ENCODE measurements around the gene EIF2S3B. TPM values are rescaled to one million over a fixed set of nuclear protein-coding genes. Genes with fewer than 3 reads are reported as not detected.
"Not testable (repeated sequence)": the region's sequence is repeated elsewhere in the genome, so short reads cannot be mapped to it uniquely, and the experiment has no call there.

EIF2S3B gene
- 0.32 and 0.34 TPM in 2 replicates for total RNA-seq (2014; rRNA removed)
- polyA plus RNA-seq (2012), result 0.55 TPM

- no peak for DNase-seq (ENCODE audit: low read depth)
Measured at GRCh38 chr12:10505620-10506019, at the start of gene EIF2S3B. Gene EIF2S3B (plus strand): TSS chr12:10505890. CDS start chr12:10505903, 13 bp downstream.

GRCh38 chr12:10456856-10457255, 48.8 kb upstream of the EIF2S3B start:
- DNase-seq (ENCODE audit: low read depth), result no peak

DNA sequence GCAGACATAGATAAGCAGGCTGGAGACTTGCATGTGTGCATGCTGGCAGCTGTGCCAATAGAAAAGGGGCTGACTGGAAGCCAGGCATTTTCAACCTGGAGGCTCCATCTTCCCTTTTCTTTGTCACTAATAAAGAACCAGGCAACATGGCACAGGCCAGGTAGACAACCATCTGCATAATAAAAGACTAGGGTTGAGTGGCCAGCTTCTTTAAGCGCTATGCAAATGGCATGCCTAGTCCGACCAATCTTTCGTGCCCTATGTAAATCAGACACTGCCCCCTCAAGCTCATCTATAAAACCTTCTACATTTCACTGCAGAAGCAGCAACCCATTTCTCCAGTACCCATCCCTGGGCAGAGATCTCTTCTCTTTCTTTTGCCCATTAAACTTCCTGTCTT, 47.9 kb upstream of the EIF2S3B start:
- DNase-seq (ENCODE audit: low read depth), result no peak

DNA sequence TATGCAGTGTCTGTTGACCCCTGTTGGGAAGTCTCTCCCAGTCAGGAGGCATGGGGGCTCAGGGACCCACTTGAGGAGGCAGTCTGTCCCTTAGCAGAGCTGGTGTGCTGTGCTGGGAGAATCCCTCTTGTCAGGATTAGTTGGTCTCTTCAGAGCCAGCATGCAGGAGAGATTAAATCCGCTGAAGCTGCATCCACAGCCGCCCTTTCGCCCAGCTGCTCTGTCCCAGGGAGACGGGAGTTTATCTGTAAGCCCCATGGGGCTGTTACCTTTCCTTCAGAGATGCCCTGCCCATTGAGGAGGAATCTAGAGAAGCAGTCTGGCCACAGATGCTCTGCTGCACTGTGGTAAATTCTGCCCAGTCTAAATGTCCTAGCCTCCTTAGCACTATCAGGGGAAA, 39.4 kb upstream of the EIF2S3B start:
- DNase-seq (ENCODE audit: low read depth), result no peak

DNA sequence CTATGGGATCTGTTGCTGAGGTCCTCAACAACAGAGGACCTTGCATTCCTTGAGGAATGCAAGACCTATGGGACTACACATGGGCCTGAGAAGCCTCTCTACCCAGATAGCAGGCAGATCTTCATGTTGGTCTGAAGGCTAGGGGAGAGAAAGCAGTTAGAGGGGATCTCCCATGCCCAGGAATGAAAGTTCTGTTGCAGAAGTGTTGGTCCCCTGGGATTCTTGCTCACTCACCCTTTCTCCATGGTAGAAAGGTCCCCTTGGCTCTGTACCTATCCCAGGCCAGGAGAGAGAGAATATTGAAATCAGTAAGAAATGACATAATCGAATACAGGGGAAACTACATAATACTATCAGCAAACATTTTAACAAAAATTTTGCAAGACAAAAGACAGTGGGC, 36.0 kb upstream of the EIF2S3B start:
- no peak for DNase-seq (ENCODE audit: low read depth)

- DNase-seq (ENCODE audit: low read depth), result not testable (repeated sequence)
Measured at GRCh38 chr12:10472808-10473207, 32.9 kb upstream of the EIF2S3B start.

GRCh38 chr12:10481901-10482300, 23.8 kb upstream of the EIF2S3B start:
- not testable (repeated sequence) for DNase-seq (ENCODE audit: low read depth)

- DNase-seq (ENCODE audit: low read depth), result not testable (repeated sequence)
Measured at GRCh38 chr12:10487328-10487727, 18.4 kb upstream of the EIF2S3B start.

GRCh38 chr12:10491766-10492165, 13.9 kb upstream of the EIF2S3B start:
- DNase-seq (ENCODE audit: low read depth), result no peak

DNA sequence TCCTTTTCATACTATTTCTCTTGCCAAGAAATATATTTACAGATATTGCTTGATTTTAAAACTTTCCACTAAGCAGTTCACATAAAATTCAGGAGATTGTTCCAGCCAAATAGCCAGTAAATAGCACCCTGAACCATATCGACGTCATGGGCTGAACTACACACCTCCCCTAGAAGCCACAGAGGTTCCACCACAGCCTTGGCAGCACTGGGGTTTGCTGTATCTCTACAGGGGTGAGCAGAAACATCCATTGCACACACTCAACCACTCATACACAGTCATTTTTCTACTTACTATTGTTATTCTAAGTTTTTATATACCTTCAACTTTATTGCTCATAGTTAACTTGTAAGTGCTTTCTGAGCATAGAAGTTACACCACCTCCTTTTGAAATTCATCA, 8.1 kb upstream of the EIF2S3B start:
- peak; percentile 3 for DNase-seq (ENCODE audit: low read depth)

DNA sequence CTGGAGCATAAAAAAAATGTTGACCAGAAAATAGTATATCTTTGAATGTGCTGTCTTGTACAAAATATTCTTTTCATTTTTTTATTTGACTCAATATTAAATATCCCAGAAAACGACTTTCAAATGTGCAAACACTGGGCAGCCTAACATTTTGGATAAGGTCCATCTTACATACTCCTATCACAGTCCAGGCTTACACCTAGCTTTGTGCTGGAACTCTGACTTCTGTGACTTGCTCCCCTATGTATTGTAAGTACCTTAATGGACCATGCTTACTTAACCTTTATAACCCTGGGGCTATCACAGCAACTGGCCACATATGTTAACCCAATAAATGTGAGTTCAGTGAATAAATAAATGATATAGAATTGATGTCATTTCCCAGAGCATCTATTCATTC, 7.6 kb upstream of the EIF2S3B start:
- DNase-seq (ENCODE audit: low read depth), result no peak

DNA sequence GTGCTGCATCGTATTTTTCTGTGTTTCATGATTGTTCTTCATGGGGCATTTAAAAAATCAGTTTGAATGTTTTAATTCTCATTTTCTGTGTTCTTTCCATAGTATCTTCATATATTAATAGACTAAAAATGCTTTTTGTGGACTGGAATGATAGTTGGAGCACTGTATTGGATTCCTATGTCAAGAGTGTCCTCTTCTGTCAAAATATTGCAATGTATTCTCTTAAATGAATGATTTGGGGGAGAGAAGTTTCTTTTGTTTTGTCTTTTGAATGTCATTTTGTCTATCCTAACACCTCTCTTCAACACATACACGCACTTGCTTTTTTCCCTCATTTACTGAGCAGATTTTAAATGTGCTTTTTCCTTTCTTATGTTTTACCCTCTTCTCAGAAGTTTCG, 4.7 kb upstream of the EIF2S3B start:
- peak; percentile 37 for DNase-seq (ENCODE audit: low read depth)

DNA sequence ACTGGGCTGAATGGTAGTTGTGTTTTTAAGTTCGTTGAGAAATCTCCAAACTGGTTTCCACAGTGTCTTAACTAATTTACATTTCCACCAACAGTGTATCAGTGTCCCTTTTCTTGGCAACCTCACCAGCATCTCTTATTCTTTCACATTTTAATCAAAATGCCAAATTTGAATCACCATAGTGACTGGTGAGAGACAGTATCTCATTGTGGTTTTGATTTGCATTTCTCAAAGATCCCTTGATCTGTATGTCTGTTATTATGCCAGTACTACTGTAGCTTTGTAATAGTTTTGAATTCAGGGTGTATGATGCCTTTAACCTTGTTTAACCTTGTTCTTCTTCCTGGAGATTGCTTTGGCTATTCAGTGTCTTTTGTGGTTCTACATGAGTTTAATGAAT, 2.2 kb upstream of the EIF2S3B start:
- no peak for DNase-seq (ENCODE audit: low read depth)

DNA sequence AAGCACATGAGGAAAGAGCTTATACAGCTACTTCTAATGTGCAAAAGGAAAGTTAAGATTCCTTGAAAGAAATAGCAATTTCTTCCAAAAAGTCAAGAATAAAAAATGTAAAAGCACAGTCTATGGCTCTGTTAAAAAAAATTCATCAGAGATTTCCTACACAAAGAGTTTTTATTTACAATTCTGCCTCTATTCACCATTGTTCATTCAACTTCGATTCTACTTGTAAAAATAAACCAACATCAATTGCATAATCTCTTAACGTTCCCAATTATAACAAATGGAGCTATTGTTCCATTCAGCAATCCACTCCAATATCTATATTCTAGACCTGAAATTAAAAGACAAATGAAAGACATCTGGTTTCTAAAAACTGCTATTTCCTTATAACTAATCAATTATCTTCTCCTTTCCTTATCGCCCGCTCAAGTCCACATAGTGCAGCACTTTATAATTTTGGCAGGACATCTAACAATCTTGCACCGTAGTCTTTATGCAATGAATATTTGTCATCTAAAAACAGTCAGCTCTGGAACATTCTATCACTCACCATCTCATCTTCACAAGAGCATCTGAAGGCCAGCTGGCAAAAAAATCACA, 6.2 kb downstream of the EIF2S3B start:
- peak; percentile 6 for DNase-seq (ENCODE audit: low read depth)

- peak; percentile 8 for DNase-seq (ENCODE audit: low read depth)
Measured at GRCh38 chr12:10512798-10513197, 7.1 kb downstream of the EIF2S3B start.

DNA sequence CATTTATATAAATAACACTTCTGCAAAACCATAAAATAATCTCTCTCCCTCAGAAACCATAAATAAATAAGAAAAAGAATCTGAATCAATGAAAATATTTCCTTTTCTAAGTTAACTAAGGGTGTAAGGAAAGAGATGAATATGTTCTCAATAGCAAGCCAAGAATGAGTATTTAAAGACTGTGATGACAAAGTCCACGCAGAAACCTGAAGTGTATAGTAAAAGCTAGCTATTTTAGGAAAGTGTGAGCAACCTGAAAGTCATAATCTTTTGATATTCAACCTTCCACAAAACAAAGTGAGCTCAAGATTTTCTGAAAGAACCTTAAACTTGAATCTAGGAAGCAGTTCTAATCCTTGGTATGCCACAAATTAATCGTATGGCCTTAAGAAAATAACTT, 15.9 kb downstream of the EIF2S3B start:
- no peak for DNase-seq (ENCODE audit: low read depth)

- DNase-seq (ENCODE audit: low read depth), result no peak
Measured at GRCh38 chr12:10528174-10528953, 22.7 kb downstream of the EIF2S3B start.

GRCh38 chr12:10529603-10530002, 23.9 kb downstream of the EIF2S3B start:
- DNase-seq (ENCODE audit: low read depth), result no peak

GRCh38 chr12:10537721-10538120, 32.0 kb downstream of the EIF2S3B start:
- DNase-seq (ENCODE audit: low read depth), result no peak

GRCh38 chr12:10540776-10541205, 35.1 kb downstream of the EIF2S3B start:
- peak; percentile 87 for DNase-seq (ENCODE audit: low read depth)

DNA sequence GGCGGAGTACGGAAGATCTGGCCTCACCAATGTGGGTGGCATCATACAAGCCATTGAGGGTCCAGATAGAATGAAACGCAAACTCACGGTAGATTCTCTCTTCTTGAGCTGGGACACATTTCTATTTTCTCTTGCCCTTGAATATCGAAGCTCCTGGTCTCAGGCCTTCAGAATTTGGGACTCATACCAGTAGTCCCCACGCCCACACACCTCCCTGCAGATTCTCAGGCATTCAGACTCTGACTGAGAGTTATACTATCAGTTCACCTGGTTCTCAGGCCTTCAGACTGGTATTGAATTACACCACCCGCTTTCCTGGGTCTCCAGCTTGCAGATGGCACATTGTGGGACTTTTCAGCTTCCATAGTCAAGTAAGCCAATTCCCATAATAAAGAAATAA, 37.8 kb downstream of the EIF2S3B start:
- no peak for DNase-seq (ENCODE audit: low read depth)

DNA sequence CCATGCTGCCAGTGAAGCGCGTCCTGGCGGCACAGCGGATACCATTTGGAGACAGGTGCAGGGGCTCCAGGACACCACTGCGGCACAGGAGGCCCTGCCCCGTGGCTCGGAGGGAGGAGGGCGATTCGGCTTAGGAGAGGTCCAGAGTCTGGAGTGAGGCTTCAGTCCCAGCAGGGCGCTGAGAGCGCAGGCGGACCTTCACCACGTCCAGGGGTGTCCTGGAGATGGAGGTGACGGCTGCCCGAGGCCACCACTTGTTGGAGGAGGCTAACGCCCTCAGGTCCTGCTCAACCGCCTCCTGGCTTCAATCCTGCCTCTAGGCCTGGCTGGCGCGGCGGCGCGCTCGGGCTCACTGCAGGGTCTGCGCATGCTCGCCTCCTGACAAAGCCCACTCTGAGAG, 45.7 kb downstream of the EIF2S3B start:
- no peak for DNase-seq (ENCODE audit: low read depth)

DNA sequence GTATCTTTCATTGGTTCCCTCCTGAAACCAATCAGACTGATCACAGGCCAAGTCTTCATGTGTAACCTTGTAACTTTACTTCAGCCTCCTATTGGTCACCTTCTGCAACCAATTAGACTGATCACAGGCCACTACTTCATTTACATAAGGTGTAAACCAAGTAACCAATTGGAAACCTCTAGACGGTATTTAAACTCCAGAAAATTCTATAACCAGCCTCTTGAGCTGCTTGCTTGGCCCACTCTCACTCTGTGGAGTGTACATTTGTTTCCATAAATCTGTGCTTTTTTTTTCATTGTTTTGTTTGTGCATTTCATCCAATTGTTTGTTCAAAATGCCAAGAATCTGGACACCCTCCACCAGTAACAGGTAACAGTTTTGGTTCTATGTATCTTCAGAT, 47.5 kb downstream of the EIF2S3B start:
- no peak for DNase-seq (ENCODE audit: low read depth)
